Measurements from ENCODE around the gene SELP. TPM values are rescaled to one million over a fixed set of nuclear protein-coding genes. Genes with fewer than 3 reads are reported as not detected.

Gene SELP
- total RNA-seq, 1 experiment from 2014 or later = 0.17 TPM

- no peak for TF ChIP-seq RORB (CRISPR knock-in tag; IDR thresholded peaks at IDR 0.05)
These were observed 45.3 kb downstream of the SELP start (continued) for GRCh38 chr1:169584483-169585144.

- ATAC-seq (no peak), DNase-seq (ENCODE audit: low spot score) (no peak)
- no peaks in the 10 kb centered on the region for H3K36me3 Mint-ChIP-seq
- TF ChIP-seq TP53 (CRISPR knock-in tag; IDR thresholded peaks at IDR 0.05) = no peak
- ChIA-PET CTCF (no interaction called here), POLR2A (no interaction called here)
- H3K27me3 Mint-ChIP-seq (ENCODE audit: low read depth) = no peaks in the 10 kb centered on the region; the same call in 1 of the 2 replicates
- H3K4me1 Mint-ChIP-seq = no peaks in the 10 kb centered on the region
- no peak overlapping the region for H3K27ac Mint-ChIP-seq
- no peaks in the 10 kb centered on the region for H3K9me3 Mint-ChIP-seq
- no peak overlapping the region for H3K4me3 Mint-ChIP-seq
These were observed 51.8 kb downstream of the SELP start for GRCh38 chr1:169577981-169578738.

DNA sequence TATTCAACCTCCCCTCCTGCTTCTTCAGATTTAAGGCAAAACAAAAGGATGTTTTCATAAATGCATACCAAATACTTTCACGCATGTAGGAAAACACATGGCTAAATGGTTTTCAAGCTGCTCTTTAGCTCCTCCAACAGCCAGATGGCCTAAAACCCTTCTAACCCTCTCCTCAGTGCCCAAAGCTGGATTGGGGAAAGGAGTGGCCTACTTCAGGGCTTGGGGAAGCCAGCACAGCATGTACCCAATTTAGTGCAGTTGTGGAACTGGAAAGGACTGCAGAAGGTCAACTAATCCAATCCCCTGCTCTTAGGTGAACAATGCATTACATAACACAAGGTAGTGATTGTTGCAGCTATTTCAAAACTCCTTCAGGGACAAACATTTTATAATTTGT lies 53.0 kb downstream of the SELP start:
- Mint-ChIP-seq H3K4me3 (no peak overlapping the region), H3K27ac (no peak overlapping the region), H3K9me3 (no peaks in the 10 kb centered on the region), H3K4me1 (no peaks in the 10 kb centered on the region), H3K36me3 (no peaks in the 10 kb centered on the region), H3K27me3 (ENCODE audit: low read depth) (no peaks in the 10 kb centered on the region; the same call in 1 of the 2 replicates)
- ATAC-seq (no peak), DNase-seq (ENCODE audit: low spot score) (no peak)
- POLR2A ChIA-PET = interaction anchor here (1.4 kb wide), 1 partner anchor 9 kb away, joined by 4 read pairs; the partner anchor contains the start of gene F5
- TF ChIP-seq ZNF416 (CRISPR knock-in tag; IDR thresholded peaks at IDR 0.05) (no peak), SMAD4 (CRISPR knock-in tag; IDR thresholded peaks at IDR 0.05) (no peak), RELA (CRISPR knock-in tag; IDR thresholded peaks at IDR 0.05; ENCODE audit: borderline replicate concordance) (no peak), TP53 (CRISPR knock-in tag; IDR thresholded peaks at IDR 0.05) (no peak), CREB1 (CRISPR knock-in tag; IDR thresholded peaks at IDR 0.05) (no peak), NR3C1 (CRISPR knock-in tag; conservative IDR thresholded peaks at IDR 0.05; ENCODE audit: low read depth) (no peak), ZBTB43 (CRISPR knock-in tag; IDR thresholded peaks at IDR 0.05) (no peak), NFE2L1 (CRISPR knock-in tag; IDR thresholded peaks at IDR 0.05) (no peak), GRHL2 (CRISPR knock-in tag; IDR thresholded peaks at IDR 0.05; ENCODE audit: insufficient replicate concordance, severe bottlenecking) (no peak), GABPB1 (CRISPR knock-in tag; IDR thresholded peaks at IDR 0.05) (no peak)
- TF ChIP-seq, protein P1, sequence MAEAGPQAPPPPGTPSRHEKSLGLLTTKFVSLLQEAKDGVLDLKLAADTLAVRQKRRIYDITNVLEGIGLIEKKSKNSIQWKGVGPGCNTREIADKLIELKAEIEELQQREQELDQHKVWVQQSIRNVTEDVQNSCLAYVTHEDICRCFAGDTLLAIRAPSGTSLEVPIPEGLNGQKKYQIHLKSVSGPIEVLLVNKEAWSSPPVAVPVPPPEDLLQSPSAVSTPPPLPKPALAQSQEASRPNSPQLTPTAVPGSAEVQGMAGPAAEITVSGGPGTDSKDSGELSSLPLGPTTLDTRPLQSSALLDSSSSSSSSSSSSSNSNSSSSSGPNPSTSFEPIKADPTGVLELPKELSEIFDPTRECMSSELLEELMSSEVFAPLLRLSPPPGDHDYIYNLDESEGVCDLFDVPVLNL (CRISPR knock-in tag; IDR thresholded peaks at IDR 0.05; ENCODE audit: borderline replicate concordance, low read depth) = no peak
- TF ChIP-seq, protein P2, sequence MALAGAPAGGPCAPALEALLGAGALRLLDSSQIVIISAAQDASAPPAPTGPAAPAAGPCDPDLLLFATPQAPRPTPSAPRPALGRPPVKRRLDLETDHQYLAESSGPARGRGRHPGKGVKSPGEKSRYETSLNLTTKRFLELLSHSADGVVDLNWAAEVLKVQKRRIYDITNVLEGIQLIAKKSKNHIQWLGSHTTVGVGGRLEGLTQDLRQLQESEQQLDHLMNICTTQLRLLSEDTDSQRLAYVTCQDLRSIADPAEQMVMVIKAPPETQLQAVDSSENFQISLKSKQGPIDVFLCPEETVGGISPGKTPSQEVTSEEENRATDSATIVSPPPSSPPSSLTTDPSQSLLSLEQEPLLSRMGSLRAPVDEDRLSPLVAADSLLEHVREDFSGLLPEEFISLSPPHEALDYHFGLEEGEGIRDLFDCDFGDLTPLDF (CRISPR knock-in tag; IDR thresholded peaks at IDR 0.05) = no peak
- TF ChIP-seq, protein P3, sequence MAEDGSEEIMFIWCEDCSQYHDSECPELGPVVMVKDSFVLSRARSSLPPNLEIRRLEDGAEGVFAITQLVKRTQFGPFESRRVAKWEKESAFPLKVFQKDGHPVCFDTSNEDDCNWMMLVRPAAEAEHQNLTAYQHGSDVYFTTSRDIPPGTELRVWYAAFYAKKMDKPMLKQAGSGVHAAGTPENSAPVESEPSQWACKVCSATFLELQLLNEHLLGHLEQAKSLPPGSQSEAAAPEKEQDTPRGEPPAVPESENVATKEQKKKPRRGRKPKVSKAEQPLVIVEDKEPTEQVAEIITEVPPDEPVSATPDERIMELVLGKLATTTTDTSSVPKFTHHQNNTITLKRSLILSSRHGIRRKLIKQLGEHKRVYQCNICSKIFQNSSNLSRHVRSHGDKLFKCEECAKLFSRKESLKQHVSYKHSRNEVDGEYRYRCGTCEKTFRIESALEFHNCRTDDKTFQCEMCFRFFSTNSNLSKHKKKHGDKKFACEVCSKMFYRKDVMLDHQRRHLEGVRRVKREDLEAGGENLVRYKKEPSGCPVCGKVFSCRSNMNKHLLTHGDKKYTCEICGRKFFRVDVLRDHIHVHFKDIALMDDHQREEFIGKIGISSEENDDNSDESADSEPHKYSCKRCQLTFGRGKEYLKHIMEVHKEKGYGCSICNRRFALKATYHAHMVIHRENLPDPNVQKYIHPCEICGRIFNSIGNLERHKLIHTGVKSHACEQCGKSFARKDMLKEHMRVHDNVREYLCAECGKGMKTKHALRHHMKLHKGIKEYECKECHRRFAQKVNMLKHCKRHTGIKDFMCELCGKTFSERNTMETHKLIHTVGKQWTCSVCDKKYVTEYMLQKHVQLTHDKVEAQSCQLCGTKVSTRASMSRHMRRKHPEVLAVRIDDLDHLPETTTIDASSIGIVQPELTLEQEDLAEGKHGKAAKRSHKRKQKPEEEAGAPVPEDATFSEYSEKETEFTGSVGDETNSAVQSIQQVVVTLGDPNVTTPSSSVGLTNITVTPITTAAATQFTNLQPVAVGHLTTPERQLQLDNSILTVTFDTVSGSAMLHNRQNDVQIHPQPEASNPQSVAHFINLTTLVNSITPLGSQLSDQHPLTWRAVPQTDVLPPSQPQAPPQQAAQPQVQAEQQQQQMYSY (CRISPR knock-in tag; IDR thresholded peaks at IDR 0.05) = no peak
- CTCF ChIA-PET = interaction anchor here (2.0 kb wide), 1 partner anchor 10 kb away, joined by 7 read pairs; the partner anchor contains the start of gene F5
